Retinal pigment epithelial cell (primary cell): Measurements from ENCODE around the gene TBCK.

Source experiments
- DNase-seq: peaks from one replicate; pipeline ENCODE4 v3.0.0-alpha.2; 2010; ENCODE audit warnings: low read depth
- H3K4me3 ChIP-seq: 2 replicates; pipeline ENCODE4 v1.5.1; 2011; ENCODE audit warnings: mild to moderate bottlenecking, low read length, control low read depth, moderate library complexity
- CTCF ChIP-seq: conservative IDR thresholded peaks from 2 replicates; pipeline ENCODE4 v1.5.1; 2011; ENCODE audit warnings: low read depth, low read length, control low read depth, inconsistent platforms

Gene TBCK

GRCh38 chr4:106079616-106080015 lies 236.4 kb downstream of the TBCK start:
- no peak for DNase-seq
- TF ChIP-seq CTCF: no peak
- no peak overlapping the region for H3K4me3 ChIP-seq

GRCh38 chr4:106065018-106065417 lies 251.0 kb downstream of the TBCK start:
- no peak for DNase-seq
- no peak overlapping the region for H3K4me3 ChIP-seq
- TF ChIP-seq CTCF: no peak

- no peak overlapping the region for H3K4me3 ChIP-seq
- no peak for TF ChIP-seq CTCF
- DNase-seq: peak; percentile 79
Observed at GRCh38 chr4:106063009-106063408, 253.0 kb downstream of the TBCK start.

- H3K4me3 ChIP-seq: no peak overlapping the region
- TF ChIP-seq CTCF: no peak
- DNase-seq: peak; percentile 87
Observed at GRCh38 chr4:106062452-106062875, 253.5 kb downstream of the TBCK start.

- no peak for DNase-seq
- H3K4me3 ChIP-seq: no peak overlapping the region
- TF ChIP-seq CTCF: no peak
Observed at GRCh38 chr4:106058921-106059320, 257.1 kb downstream of the TBCK start.

GRCh38 chr4:106056914-106057313 lies 259.1 kb downstream of the TBCK start:
- no peak for DNase-seq
- TF ChIP-seq CTCF: no peak
- no peak overlapping the region for H3K4me3 ChIP-seq

- TF ChIP-seq CTCF: no peak
- DNase-seq: no peak
- H3K4me3 ChIP-seq: no peak overlapping the region
Observed at GRCh38 chr4:106051514-106051913, 264.5 kb downstream of the TBCK start.
